ENCODE measurements around the gene RAMP3. TPM values are rescaled to one million over a fixed set of nuclear protein-coding genes. Genes with fewer than 3 reads are reported as not detected.

Gene RAMP3
- total RNA-seq, 1 experiment from 2014 or later: not detected

GRCh38 chr7:45149606-45150005, 8.0 kb upstream of the RAMP3 start:
- BruUV-seq (replicated peaks): no TSS peak
- intact Hi-C loops (cut with micrococcal nuclease; ENCODE audit: unreplicated experiment): no loop called here
- Histone ChIP-seq H3K27ac (ENCODE audit: low read depth, low read length, poor library complexity, severe bottlenecking) (no peak overlapping the region), H3K4me3 (ENCODE audit: low read depth, low read length, poor library complexity, severe bottlenecking) (no peak overlapping the region), H3K36me3 (ENCODE audit: insufficient read depth, low read length, poor library complexity, severe bottlenecking) (no peaks in the 10 kb centered on the region), H3K9me3 (ENCODE audit: low read depth, low read length, poor library complexity, severe bottlenecking) (no peaks in the 10 kb centered on the region), H3K4me1 (ENCODE audit: insufficient read depth, low read length, poor library complexity, severe bottlenecking) (no peaks in the 10 kb centered on the region), H3K27me3 (replicated peaks; ENCODE audit: insufficient read depth, low read depth, low read length, poor library complexity) (no peaks in the 10 kb centered on the region)
- no peak for DNase-seq (ENCODE audit: low spot score)
- CTCF ChIA-PET: no interaction called here
- POLR2A ChIA-PET (ENCODE audit: low non-redundant PET): no interaction called here
- TF ChIP-seq CTCF (conservative IDR thresholded peaks at IDR 0.05; ENCODE audit: low read depth, low read length) (no peak), EZH2 (IDR thresholded peaks at IDR 0.05; ENCODE audit: borderline replicate concordance, low read depth, low read length, poor library complexity, severe bottlenecking) (no peak)

- Histone ChIP-seq H3K9me3 (ENCODE audit: low read depth, low read length, poor library complexity, severe bottlenecking) (no peaks in the 10 kb centered on the region), H3K36me3 (ENCODE audit: insufficient read depth, low read length, poor library complexity, severe bottlenecking) (no peaks in the 10 kb centered on the region), H3K27me3 (replicated peaks; ENCODE audit: insufficient read depth, low read depth, low read length, poor library complexity) (no peaks in the 10 kb centered on the region), H3K4me3 (ENCODE audit: low read depth, low read length, poor library complexity, severe bottlenecking) (no peak overlapping the region), H3K4me1 (ENCODE audit: insufficient read depth, low read length, poor library complexity, severe bottlenecking) (no peaks in the 10 kb centered on the region), H3K27ac (ENCODE audit: low read depth, low read length, poor library complexity, severe bottlenecking) (no peak overlapping the region)
- ChIA-PET POLR2A (ENCODE audit: low non-redundant PET) (no interaction called here), CTCF (no interaction called here)
- BruUV-seq (replicated peaks): no TSS peak
- no peak for DNase-seq (ENCODE audit: low spot score)
- TF ChIP-seq CTCF (conservative IDR thresholded peaks at IDR 0.05; ENCODE audit: low read depth, low read length): no peak
- TF ChIP-seq EZH2 (IDR thresholded peaks at IDR 0.05; ENCODE audit: borderline replicate concordance, low read depth, low read length, poor library complexity, severe bottlenecking): no peak
- intact Hi-C loops (cut with micrococcal nuclease; ENCODE audit: unreplicated experiment): no loop called here
Observed at GRCh38 chr7:45150199-45150598, 7.4 kb upstream of the RAMP3 start.

GRCh38 chr7:45151131-45151684, 6.4 kb upstream of the RAMP3 start:
- Histone ChIP-seq H3K4me1 (ENCODE audit: insufficient read depth, low read length, poor library complexity, severe bottlenecking) (no peaks in the 10 kb centered on the region), H3K4me3 (ENCODE audit: low read depth, low read length, poor library complexity, severe bottlenecking) (no peak overlapping the region), H3K36me3 (ENCODE audit: insufficient read depth, low read length, poor library complexity, severe bottlenecking) (no peaks in the 10 kb centered on the region), H3K27ac (ENCODE audit: low read depth, low read length, poor library complexity, severe bottlenecking) (no peak overlapping the region), H3K27me3 (replicated peaks; ENCODE audit: insufficient read depth, low read depth, low read length, poor library complexity) (peaks cover 1% of the 10 kb centered on the region), H3K9me3 (ENCODE audit: low read depth, low read length, poor library complexity, severe bottlenecking) (no peaks in the 10 kb centered on the region)
- intact Hi-C loops (cut with micrococcal nuclease; ENCODE audit: unreplicated experiment): no loop called here
- TF ChIP-seq EZH2 (IDR thresholded peaks at IDR 0.05; ENCODE audit: borderline replicate concordance, low read depth, low read length, poor library complexity, severe bottlenecking) (no peak), CTCF (conservative IDR thresholded peaks at IDR 0.05; ENCODE audit: low read depth, low read length) (no peak)
- no TSS peak for BruUV-seq (replicated peaks)
- no peak for DNase-seq (ENCODE audit: low spot score)
- ChIA-PET POLR2A (ENCODE audit: low non-redundant PET) (no interaction called here), CTCF (no interaction called here)
